Heart left ventricle (tissue), 13 donors: ENCODE measurements around the gene DFFB.

Experiments
- POLR2A ChIP-seq, 2 donors: fragments of 450-650 bp; IDR thresholded peaks; one replicate each; pipeline ENCODE4 v1.6.1; 2017; ENCODE audit warnings: antibody characterized with exemption in 2 of 2, mild to moderate bottlenecking in 2 of 2, moderate library complexity in 2 of 2
- TF ChIP-seq, protein P1 (sequence below), 12 donors: fragments of 200-600 bp; sonication (generic) in 4 of 12; IDR thresholded peaks; one replicate each; pipeline versions ENCODE4 v1.5.0 to v1.8.0; 2018 to 2022; ENCODE audit warnings: antibody characterized with exemption in 12 of 12, mild to moderate bottlenecking in 5 of 12
- donor health status: ischemic (EF 13 %, LVEDD 7.1; RV severe dilation, severe dysfunction).
- donor health status: DM: no; HTN: yes; CAD: no.
- donor health status: DM: no; HTN: no; CAD: no.
- donor health status: ischemic (EF 25% LVEDD 6.9; RV normal size, moderate dysfunction).
- donor health status: ischemic (EF 25% LVEDD 5.7; RV mildly dilated, moderate dysfunction).
- donor health status: ischemic (EF 35%, LVEDD 5.7; RV mildly dilated, moderate dysfunction).
- donor health status: nonischemic (EF 11% LVEDD 7.7; RV severe dilation, severe dysfunction).
- donor health status: DM: yes; HTN: yes; CAD: no.
- donor health status: PGD.
- donor health status: ischemic (EF 29% LVEDD 5.4; RV normal size, mild dysfunction).
- donor health status: nonischemic (EF 23%, LVEDD 6.1; RV moderate dilation, normal function).

DNA sequence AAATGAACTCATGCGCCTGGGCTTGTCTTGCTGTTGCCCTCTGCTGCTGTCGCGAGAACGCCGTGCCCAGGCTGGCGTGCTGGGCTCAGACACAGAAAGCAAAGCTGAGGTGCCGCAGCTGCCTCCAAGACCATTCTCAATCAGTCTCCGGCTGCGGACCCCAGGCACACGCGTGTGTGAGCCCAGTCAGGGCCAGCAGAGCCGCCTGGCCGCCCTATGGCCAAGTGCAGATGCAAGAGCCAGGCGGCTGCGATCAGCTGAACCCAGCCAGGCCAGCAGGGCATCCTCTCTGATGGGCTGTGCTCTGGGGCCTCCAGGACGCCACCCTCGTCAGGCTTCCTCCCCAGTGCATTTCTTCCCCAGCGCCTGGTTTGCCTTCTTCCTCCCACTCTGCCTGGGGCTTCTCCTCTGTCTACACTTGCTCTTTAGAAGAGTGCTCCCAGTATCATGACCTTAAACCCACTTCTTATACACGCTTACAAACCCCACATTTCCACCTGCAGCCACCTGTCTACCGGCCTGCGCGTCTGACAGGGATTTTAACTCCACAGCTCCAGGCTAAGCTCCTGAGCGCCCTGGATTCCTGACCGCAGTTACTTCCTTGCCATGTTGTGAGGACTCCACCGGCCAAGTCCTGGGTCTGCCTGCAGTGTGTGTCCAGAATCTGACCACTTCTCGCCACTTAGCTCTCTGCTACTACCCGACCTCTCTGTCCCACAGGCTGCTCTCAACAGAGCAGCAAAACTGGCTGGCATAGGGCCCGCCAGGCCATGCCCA is 39.3 kb upstream of the DFFB start:
- TF ChIP-seq, protein P1, sequence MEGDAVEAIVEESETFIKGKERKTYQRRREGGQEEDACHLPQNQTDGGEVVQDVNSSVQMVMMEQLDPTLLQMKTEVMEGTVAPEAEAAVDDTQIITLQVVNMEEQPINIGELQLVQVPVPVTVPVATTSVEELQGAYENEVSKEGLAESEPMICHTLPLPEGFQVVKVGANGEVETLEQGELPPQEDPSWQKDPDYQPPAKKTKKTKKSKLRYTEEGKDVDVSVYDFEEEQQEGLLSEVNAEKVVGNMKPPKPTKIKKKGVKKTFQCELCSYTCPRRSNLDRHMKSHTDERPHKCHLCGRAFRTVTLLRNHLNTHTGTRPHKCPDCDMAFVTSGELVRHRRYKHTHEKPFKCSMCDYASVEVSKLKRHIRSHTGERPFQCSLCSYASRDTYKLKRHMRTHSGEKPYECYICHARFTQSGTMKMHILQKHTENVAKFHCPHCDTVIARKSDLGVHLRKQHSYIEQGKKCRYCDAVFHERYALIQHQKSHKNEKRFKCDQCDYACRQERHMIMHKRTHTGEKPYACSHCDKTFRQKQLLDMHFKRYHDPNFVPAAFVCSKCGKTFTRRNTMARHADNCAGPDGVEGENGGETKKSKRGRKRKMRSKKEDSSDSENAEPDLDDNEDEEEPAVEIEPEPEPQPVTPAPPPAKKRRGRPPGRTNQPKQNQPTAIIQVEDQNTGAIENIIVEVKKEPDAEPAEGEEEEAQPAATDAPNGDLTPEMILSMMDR (IDR thresholded peaks at IDR 0.05): no peak
- TF ChIP-seq POLR2A (IDR thresholded peaks at IDR 0.05): no peak
